WTC11 (cell line): ENCODE results near the gene KDM2B. TPM values are rescaled to one million over a fixed set of nuclear protein-coding genes. Genes with fewer than 3 reads are reported as not detected.
A peak's percentile ranks its signal among the peaks of the same experiment; 100 is the strongest.

Source experiments
- ATAC-seq: fragments of 200-7000 bp; cut with Tn5 transposase; 2 replicates; pipeline ENCODE4 v1.10.0; 2021; ENCODE audit warnings: mild to moderate bottlenecking, moderate library complexity
- CTCF ChIA-PET: fragments of 300-600 bp; sonication (Branson Sonifier 250); formaldehyde crosslinking; loops from one replicate; lab custom pipeline; 2021; ENCODE audit warnings: antibody characterized with exemption; lab: Charles Lee
- POLR2A ChIA-PET: fragments of 350-600 bp; sonication (Branson Sonifier 250); formaldehyde crosslinking; loops from one replicate; lab custom pipeline; 2021; ENCODE audit warnings: antibody characterized with exemption; lab: Charles Lee
- DNase-seq: peaks from one replicate; pipeline ENCODE4 v3.0.0; 2021; ENCODE audit warnings: low spot score
- H3K27ac Mint-ChIP-seq: 2 replicates; pipeline ENCODE4 v1.8.0; 2021; ENCODE audit warnings: mixed read lengths
- H3K27me3 Mint-ChIP-seq: 2 replicates; pipeline ENCODE4 v1.8.0; 2021; ENCODE audit warnings: low read depth, mild to moderate bottlenecking, moderate library complexity, mixed read lengths
- H3K36me3 Mint-ChIP-seq: 2 replicates; pipeline ENCODE4 v1.8.0; 2021; ENCODE audit warnings: mixed read lengths
- H3K4me1 Mint-ChIP-seq: 2 replicates; pipeline ENCODE4 v1.8.0; 2022; ENCODE audit warnings: mixed read lengths
- H3K4me3 Mint-ChIP-seq: 2 replicates; pipeline ENCODE4 v1.8.0; 2021; ENCODE audit warnings: mild to moderate bottlenecking, moderate library complexity, mixed read lengths
- H3K9me3 Mint-ChIP-seq: 2 replicates; pipeline ENCODE4 v1.8.0; 2021; ENCODE audit warnings: mixed read lengths
- AFF4 ChIP-seq: sonication (generic); formaldehyde crosslinking; IDR thresholded peaks from 2 replicates; pipeline ENCODE4 v1.8.1; 2023; ENCODE audit warnings: mild to moderate bottlenecking, missing genetic modification reagents, borderline replicate concordance
- ATF1 ChIP-seq: sonication (generic); formaldehyde crosslinking; IDR thresholded peaks from 2 replicates; pipeline ENCODE4 v1.8.1; 2023; ENCODE audit warnings: mild to moderate bottlenecking, moderate library complexity, missing genetic modification reagents
- E2F5 ChIP-seq: sonication (generic); formaldehyde crosslinking; IDR thresholded peaks from 2 replicates; pipeline ENCODE4 v1.8.1; 2022; ENCODE audit warnings: mild to moderate bottlenecking, moderate library complexity, missing genetic modification reagents
- EMX1 ChIP-seq: fragments of 250-450 bp; sonication (Bioruptor Pico); IDR thresholded peaks from 2 replicates; pipeline ENCODE4 v1.8.0; 2021; ENCODE audit warnings: mild to moderate bottlenecking
- FOXP1 ChIP-seq: sonication (generic); formaldehyde crosslinking; IDR thresholded peaks from 2 replicates; pipeline ENCODE4 v1.8.0; 2022; ENCODE audit warnings: missing genetic modification reagents, mild to moderate bottlenecking, moderate library complexity, borderline replicate concordance
- GRHL2 ChIP-seq: fragments of 250-450 bp; sonication (Bioruptor Pico); IDR thresholded peaks from 2 replicates; pipeline ENCODE4 v1.8.0; 2022; ENCODE audit warnings: mild to moderate bottlenecking, moderate library complexity; ENCODE audit not compliant: insufficient replicate concordance, severe bottlenecking
- IRF2 ChIP-seq: sonication (generic); formaldehyde crosslinking; IDR thresholded peaks from 2 replicates; pipeline ENCODE4 v1.8.0; 2022; ENCODE audit warnings: low read depth, missing genetic modification reagents, borderline replicate concordance
- MYBL2 ChIP-seq: sonication (generic); formaldehyde crosslinking; IDR thresholded peaks from 2 replicates; pipeline ENCODE4 v1.8.1; 2023; ENCODE audit warnings: mild to moderate bottlenecking, moderate library complexity, missing genetic modification reagents
- NFE2L1 ChIP-seq: sonication (generic); formaldehyde crosslinking; IDR thresholded peaks from 2 replicates; pipeline ENCODE4 v1.8.1; 2023; ENCODE audit warnings: missing genetic modification reagents
- NR1H2 ChIP-seq: sonication (generic); formaldehyde crosslinking; IDR thresholded peaks from 2 replicates; pipeline ENCODE4 v1.9.0; 2021; ENCODE audit warnings: mild to moderate bottlenecking, moderate library complexity, missing genetic modification reagents
- OVOL2 ChIP-seq: fragments of 250-450 bp; sonication (Bioruptor Pico); IDR thresholded peaks from 2 replicates; pipeline ENCODE4 v1.9.0; 2021; ENCODE audit warnings: mild to moderate bottlenecking, borderline replicate concordance
- PRDM15 ChIP-seq: sonication (generic); formaldehyde crosslinking; IDR thresholded peaks from 2 replicates; pipeline ENCODE4 v1.8.0; 2022; ENCODE audit warnings: missing genetic modification reagents
- PRRX2 ChIP-seq: fragments of 250-450 bp; sonication (Bioruptor Pico); IDR thresholded peaks from 2 replicates; pipeline ENCODE4 v1.8.0; 2021; ENCODE audit warnings: mild to moderate bottlenecking
- STAT6 ChIP-seq: sonication (generic); formaldehyde crosslinking; conservative IDR thresholded peaks from 2 replicates; pipeline ENCODE4 v1.8.1; 2023; ENCODE audit warnings: mild to moderate bottlenecking, low read depth, missing genetic modification reagents, moderate library complexity
- TEAD1 ChIP-seq: sonication (generic); formaldehyde crosslinking; IDR thresholded peaks from 2 replicates; pipeline ENCODE4 v1.8.0; 2022; ENCODE audit warnings: mild to moderate bottlenecking, missing genetic modification reagents
- USF1 ChIP-seq: sonication (generic); formaldehyde crosslinking; IDR thresholded peaks from 2 replicates; pipeline ENCODE4 v1.8.0; 2022; ENCODE audit warnings: mild to moderate bottlenecking, missing genetic modification reagents
- USF2 ChIP-seq: sonication (generic); formaldehyde crosslinking; IDR thresholded peaks from 2 replicates; pipeline ENCODE4 v1.8.1; 2023; ENCODE audit warnings: mild to moderate bottlenecking, missing genetic modification reagents, moderate library complexity
- ZNF121 ChIP-seq: sonication (generic); formaldehyde crosslinking; IDR thresholded peaks from 2 replicates; pipeline ENCODE4 v1.8.0; 2023; ENCODE audit warnings: missing genetic modification reagents
- ZNF263 ChIP-seq: sonication (generic); formaldehyde crosslinking; IDR thresholded peaks from 2 replicates; pipeline ENCODE4 v1.8.1; 2022; ENCODE audit warnings: low read depth, mild to moderate bottlenecking, moderate library complexity, missing genetic modification reagents
- total RNA-seq: library from RNA; stranded (reverse); gene quantifications from 3 replicates; pipeline ENCODE4 v1.2.3, GENCODE V29; 2021

Gene KDM2B
- total RNA-seq, 1 experiment from 2014 or later: 147 TPM

GRCh38 chr12:121464331-121464730 is 116.5 kb downstream of the KDM2B start:
- H3K9me3 Mint-ChIP-seq: 0 out of 2 replicates have a peak, but pooled peaks cover 6% of the 10 kb centered on the region
- no peak for DNase-seq
- peaks cover 25% of the 10 kb centered on the region for H3K4me1 Mint-ChIP-seq
- ChIA-PET CTCF (interaction anchor here (0.6 to 1.6 kb wide), 3 partner anchors 14 to 338 kb away, joined by 3 to 4 read pairs (median 4); no protein-coding TSS in a partner anchor), POLR2A (no interaction called here)
- no peak for TF ChIP-seq NR1H2
- no peak for TF ChIP-seq IRF2 (CRISPR knock-in tag)
- no peak for TF ChIP-seq NFE2L1 (CRISPR knock-in tag)
- TF ChIP-seq USF2 (CRISPR knock-in tag): no peak
- TF ChIP-seq ZNF263: no peak
- TF ChIP-seq ZNF121 (CRISPR knock-in tag): 0 out of 2 replicates have a peak, but pooled peaks have one; percentile 44
- 0 out of 2 replicates have a peak, but pooled peaks have one; percentile 14 for TF ChIP-seq PRDM15 (CRISPR knock-in tag)
- H3K4me3 Mint-ChIP-seq: no peak overlapping the region
- no peak for ATAC-seq
- H3K27ac Mint-ChIP-seq: no peak overlapping the region; the same call in 1 of the 2 replicates
- H3K27me3 Mint-ChIP-seq: no peaks in the 10 kb centered on the region
- peaks cover 8% of the 10 kb centered on the region; the same call in 1 of the 2 replicates for H3K36me3 Mint-ChIP-seq

- Mint-ChIP-seq H3K9me3 (0 out of 2 replicates have a peak, but pooled peaks cover 9% of the 10 kb centered on the region), H3K27me3 (no peaks in the 10 kb centered on the region), H3K36me3 (peaks cover 16% of the 10 kb centered on the region), H3K4me3 (no peak overlapping the region), H3K4me1 (peaks cover 31% of the 10 kb centered on the region), H3K27ac (peak overlapping the region; percentile 65)
- ChIA-PET POLR2A (no interaction called here), CTCF (interaction anchor here (1.2 to 1.3 kb wide), 2 partner anchors 16 to 19 kb away, joined by 3 read pairs; no protein-coding TSS in a partner anchor)
- no peak for DNase-seq
- no peak for ATAC-seq
- no peak for TF ChIP-seq GRHL2
- TF ChIP-seq PRRX2 (CRISPR knock-in tag): no peak
- TF ChIP-seq FOXP1 (CRISPR knock-in tag): no peak
- TF ChIP-seq USF1 (CRISPR knock-in tag): no peak
- no peak for TF ChIP-seq ZNF263
- TF ChIP-seq E2F5 (CRISPR knock-in tag): no peak
- no peak for TF ChIP-seq EMX1 (CRISPR knock-in tag)
- no peak for TF ChIP-seq TEAD1 (CRISPR knock-in tag)
- no peak for TF ChIP-seq STAT6 (CRISPR knock-in tag)
- no peak for TF ChIP-seq ATF1
- TF ChIP-seq AFF4 (CRISPR knock-in tag): no peak
- TF ChIP-seq OVOL2: no peak
- TF ChIP-seq MYBL2 (CRISPR knock-in tag): no peak
These were observed 119.8 kb downstream of the KDM2B start for GRCh38 chr12:121461048-121461447.
